ENCODE results near the gene WASHC4.

DNA sequence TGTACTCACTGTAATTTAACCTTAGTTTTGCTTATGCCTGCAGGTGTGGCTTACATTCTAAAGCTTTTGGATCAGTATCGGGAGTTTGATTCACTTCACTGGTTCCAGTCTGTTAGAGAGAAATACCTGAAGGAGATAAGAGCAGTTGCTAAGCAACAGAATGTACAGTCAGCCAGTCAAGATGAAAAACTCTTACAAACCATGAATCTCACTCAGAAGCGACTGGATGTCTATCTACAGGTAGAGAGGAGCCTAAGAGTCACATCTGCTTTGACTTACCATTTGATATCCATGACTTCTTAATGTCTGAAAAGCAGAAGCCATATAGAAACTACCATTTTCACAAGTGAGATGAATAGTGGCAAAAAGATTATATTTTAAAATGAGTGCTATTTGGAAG lies 56.5 kb downstream of the WASHC4 start:
- TF ChIP-seq, protein P1, sequence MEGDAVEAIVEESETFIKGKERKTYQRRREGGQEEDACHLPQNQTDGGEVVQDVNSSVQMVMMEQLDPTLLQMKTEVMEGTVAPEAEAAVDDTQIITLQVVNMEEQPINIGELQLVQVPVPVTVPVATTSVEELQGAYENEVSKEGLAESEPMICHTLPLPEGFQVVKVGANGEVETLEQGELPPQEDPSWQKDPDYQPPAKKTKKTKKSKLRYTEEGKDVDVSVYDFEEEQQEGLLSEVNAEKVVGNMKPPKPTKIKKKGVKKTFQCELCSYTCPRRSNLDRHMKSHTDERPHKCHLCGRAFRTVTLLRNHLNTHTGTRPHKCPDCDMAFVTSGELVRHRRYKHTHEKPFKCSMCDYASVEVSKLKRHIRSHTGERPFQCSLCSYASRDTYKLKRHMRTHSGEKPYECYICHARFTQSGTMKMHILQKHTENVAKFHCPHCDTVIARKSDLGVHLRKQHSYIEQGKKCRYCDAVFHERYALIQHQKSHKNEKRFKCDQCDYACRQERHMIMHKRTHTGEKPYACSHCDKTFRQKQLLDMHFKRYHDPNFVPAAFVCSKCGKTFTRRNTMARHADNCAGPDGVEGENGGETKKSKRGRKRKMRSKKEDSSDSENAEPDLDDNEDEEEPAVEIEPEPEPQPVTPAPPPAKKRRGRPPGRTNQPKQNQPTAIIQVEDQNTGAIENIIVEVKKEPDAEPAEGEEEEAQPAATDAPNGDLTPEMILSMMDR (IDR thresholded peaks at IDR 0.05): no peak
- no peak for TF ChIP-seq POLR2A (IDR thresholded peaks at IDR 0.05)
